GM06990 (cell line): ENCODE results near the gene NOTCH1.

Experiments used
- DNase-seq: peaks from one replicate; pipeline ENCODE4 v3.0.0-alpha.2; 2011; ENCODE audit not compliant: insufficient read length; ENCODE audit errors: extremely low read depth
- H3K27me3 ChIP-seq: replicated peaks from 2 replicates; pipeline ENCODE4 v1.6.0; 2011; ENCODE audit warnings: low read length; ENCODE audit not compliant: control insufficient read depth, insufficient read depth
- H3K36me3 ChIP-seq: 2 replicates; pipeline ENCODE4 v1.5.1; 2011; ENCODE audit warnings: low read length; ENCODE audit not compliant: control insufficient read depth, insufficient read depth
- H3K4me3 ChIP-seq: replicated peaks from 2 replicates; pipeline ENCODE4 v1.5.1; 2011; ENCODE audit warnings: low read depth, mild to moderate bottlenecking, control low read depth, low read length
- CTCF ChIP-seq: IDR thresholded peaks from 2 replicates; pipeline ENCODE4 v1.5.1; 2011; ENCODE audit warnings: low read length, control low read depth, mild to moderate bottlenecking, inconsistent platforms; ENCODE audit not compliant: insufficient read depth, poor library complexity, severe bottlenecking

NOTCH1 gene

GRCh38 chr9:136566553-136566895 is 20.7 kb upstream of the NOTCH1 start:
- H3K4me3 ChIP-seq, result no peak overlapping the region
- H3K36me3 ChIP-seq, result no peaks in the 10 kb centered on the region
- no peaks in the 10 kb centered on the region for H3K27me3 ChIP-seq
- DNase-seq, result no peak
- no peak for TF ChIP-seq CTCF

- DNase-seq, result no peak
- no peak overlapping the region for H3K4me3 ChIP-seq
- H3K27me3 ChIP-seq, result no peaks in the 10 kb centered on the region
- no peaks in the 10 kb centered on the region for H3K36me3 ChIP-seq
- TF ChIP-seq CTCF, result no peak
Observed at GRCh38 chr9:136565715-136566552, 20.1 kb upstream of the NOTCH1 start.

GRCh38 chr9:136565086-136565714 is 19.4 kb upstream of the NOTCH1 start:
- no peaks in the 10 kb centered on the region for H3K36me3 ChIP-seq
- no peaks in the 10 kb centered on the region for H3K27me3 ChIP-seq
- H3K4me3 ChIP-seq, result no peak overlapping the region
- DNase-seq, result no peak
- no peak for TF ChIP-seq CTCF

- peak; percentile 46 for DNase-seq
- no peaks in the 10 kb centered on the region for H3K36me3 ChIP-seq
- no peak overlapping the region for H3K4me3 ChIP-seq
- peak; percentile 32 for TF ChIP-seq CTCF
- no peaks in the 10 kb centered on the region for H3K27me3 ChIP-seq
Observed at GRCh38 chr9:136564379-136564988, 18.6 kb upstream of the NOTCH1 start.

- no peaks in the 10 kb centered on the region for H3K36me3 ChIP-seq
- H3K27me3 ChIP-seq, result no peaks in the 10 kb centered on the region
- no peak for TF ChIP-seq CTCF
- no peak overlapping the region for H3K4me3 ChIP-seq
- DNase-seq, result no peak
Observed at GRCh38 chr9:136563646-136564325, 17.9 kb upstream of the NOTCH1 start.
